Dedifferentiated amniotic fluid mesenchymal stem cell (primary cell): ENCODE results near the gene PCARE.

ENCODE experiments used
- DNase-seq: peaks from one replicate; pipeline ENCODE4 v3.0.0-alpha.2; 2016; ENCODE audit errors: extremely low spot score

Gene PCARE

DNA sequence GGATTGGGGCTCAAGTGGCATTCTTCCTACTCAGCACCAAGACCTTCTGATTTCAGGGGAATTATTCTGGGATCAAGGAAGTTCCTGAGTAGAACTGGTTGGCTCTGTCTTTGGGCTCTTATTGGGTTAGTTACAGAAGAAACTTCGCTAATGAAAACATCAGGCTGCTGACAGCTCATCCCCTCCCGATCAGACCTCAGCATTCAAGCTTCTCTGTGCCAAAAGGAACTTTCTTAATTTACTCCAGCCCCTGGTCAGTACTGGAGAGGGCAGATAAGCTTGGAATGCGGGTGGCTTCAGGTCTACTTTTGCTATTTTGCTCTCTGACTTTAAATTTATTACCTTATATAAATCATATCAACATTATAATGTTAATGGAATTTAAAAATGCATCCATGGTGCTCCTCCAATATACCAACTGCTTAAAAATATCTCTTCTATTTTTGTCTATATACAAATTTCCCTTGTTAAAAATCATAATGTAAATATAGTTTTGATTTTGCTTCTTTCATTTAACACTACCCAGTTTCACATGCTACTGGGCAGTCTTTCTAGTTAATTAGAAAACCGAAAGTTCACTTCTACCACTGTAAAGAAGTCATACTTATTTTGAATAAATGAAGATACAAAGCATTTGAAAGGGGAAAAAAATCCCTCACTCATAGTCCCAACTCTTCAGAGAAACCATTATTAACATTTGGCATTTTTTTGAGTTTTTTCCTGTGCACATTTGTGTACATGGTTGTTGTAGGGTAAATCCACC is 34.4 kb downstream of the PCARE start:
- DNase-seq, result no peak

DNA sequence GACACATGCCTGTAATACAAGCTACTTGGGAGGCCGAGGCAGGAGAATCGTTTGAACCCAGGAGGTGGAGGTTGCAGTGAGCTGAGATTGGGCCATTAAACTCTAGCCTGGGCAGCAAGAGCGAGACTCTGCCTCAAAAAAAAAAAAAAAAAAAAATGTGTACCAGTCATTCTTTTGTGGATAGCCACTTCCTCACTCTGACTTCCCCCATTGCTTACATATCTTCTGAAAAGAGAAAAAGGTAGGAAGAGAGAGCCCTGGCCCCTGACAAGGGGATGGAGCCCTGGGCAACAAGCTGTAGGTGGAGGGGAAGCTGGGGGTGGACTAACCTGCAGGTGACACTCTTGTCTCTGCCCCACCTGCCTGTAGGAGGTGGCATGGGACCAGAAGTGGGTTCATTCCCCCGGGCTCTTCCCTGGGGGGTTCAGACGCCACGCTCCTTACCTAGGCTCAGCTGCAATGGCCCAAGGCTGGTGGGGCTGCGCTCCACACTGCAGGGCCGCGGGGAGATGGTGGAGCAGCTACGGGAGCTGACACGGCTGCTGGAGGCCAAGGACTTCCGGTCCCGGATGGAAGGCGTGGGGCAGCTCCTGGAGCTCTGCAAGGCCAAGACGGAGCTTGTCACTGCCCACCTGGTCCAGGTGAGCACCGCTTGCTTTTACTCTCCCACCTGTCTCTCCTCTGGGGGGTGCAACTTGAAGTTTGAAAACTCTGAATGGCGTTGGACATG is 39.1 kb downstream of the PCARE start:
- no peak for DNase-seq

DNA sequence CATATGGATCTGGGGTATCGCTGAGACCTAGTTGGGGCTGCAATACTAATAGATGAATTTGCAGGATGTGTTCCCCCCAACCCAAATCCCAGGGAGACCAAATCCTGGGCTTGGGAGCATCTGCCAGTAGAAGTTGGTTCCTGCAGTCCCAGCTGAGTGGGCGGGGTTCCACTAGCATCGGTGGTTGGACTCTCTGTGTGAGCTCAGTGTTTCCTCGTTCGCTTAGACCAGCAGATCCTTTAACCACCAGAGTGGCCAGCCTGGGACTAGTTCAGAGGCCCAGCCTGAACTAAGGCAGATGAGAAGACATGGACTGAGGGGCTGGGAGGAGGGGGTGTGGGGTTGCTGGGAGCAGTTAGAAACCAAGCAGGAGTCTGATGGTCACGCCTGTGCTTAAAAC is 40.7 kb downstream of the PCARE start:
- no peak for DNase-seq

DNA sequence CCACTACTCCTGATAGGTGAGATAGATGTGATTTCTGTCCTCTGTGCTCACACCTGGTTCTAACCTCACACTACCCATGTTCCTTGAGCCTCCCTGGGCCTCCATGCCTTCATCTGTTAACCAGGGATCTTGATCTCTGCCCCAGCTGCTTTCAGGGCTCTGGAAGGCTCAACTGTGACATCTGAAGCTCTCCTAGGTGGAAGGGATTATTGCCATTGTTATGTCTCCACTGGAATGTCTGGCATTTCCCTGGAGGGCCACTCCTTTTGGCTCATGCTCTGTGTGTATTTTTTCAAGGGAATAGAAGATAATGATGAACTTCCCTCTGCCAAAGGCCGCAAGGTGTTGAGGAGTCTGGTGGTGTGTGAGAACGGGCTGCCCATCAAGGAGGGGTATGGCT is 41.2 kb downstream of the PCARE start:
- no peak for DNase-seq

DNA sequence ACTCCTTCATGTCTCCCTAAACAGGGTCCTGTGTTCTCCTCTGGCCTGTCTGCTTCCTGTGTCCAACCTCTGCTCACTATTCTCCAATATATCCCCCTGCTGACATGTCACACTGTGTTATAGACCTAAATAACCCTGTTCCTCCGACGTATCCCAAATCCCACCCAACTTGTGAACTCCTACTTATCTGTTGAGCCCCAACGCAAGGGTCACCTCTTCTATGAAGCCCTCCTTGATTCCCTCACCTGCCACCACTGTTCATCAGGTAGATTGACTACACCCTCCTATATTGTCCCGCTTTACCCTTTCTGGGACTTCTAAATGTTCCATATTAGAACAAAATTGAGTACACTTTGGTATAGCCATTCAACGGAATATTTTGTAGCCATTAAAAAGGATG is 42.1 kb downstream of the PCARE start:
- no peak for DNase-seq

DNA sequence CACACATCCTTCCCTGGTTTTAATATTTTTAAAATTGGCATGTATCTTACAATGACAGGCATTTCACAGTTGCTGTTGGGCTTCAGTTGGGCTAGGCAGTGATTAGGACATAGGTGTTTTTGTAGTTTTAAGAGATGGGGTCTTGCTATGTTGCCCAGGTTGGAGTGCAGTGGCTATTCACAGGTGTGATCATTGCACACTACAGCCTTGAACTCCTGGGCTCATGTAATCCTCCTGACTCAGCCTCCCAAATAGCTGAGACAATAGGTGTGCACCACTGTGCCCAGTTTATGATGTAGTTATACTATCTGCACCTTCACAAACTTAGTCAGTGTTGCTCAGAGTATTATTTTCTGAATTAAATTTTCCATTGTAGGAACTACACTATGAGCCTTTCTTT is 43.3 kb downstream of the PCARE start:
- DNase-seq, result no peak

DNA sequence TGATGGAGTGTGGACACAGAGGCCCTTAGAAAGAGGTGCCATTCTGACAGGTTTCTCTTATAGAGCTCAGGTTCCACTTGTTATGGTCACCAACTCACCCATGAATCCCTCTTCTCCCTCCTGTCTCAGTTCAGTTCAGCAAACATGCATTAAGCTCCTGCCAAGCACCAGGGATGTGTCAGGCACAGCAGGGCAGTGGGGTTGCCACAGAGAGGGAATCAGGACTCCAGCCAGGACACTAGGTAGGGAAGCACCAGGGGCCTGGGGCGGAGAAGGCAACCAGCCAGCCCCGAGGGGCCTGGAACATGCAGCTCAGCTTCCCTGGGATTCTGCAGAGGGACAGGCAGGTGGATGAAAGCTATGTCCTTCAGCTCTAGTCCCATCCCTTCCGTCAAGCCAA is 48.6 kb downstream of the PCARE start:
- DNase-seq, result no peak

DNA sequence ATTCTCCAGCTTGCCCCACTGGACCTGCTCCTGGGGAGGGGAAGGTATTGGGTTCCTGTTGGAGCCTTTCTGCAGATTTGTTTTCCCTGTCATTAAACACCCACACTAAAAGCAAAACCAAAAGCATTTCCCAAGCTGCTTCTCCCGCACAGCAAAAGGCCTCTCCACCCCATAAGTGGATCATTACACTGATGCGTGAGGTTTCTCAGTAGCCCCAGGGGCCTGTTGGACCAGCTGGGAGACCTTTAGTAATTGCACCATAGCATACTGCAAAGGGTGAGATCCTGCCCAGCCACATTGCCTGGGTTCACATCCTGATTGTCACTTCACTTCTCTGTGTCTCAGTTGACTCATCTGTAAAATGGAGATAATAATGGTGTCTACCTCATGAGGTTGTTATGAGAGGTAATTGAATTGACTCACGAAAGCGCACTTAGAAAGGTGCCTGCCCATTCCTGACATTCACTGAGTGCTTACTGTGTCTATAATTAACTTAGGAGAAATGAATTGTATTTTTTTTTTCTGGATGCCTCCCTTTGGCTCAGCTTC is 49.4 kb downstream of the PCARE start:
- DNase-seq, result no peak

DNA sequence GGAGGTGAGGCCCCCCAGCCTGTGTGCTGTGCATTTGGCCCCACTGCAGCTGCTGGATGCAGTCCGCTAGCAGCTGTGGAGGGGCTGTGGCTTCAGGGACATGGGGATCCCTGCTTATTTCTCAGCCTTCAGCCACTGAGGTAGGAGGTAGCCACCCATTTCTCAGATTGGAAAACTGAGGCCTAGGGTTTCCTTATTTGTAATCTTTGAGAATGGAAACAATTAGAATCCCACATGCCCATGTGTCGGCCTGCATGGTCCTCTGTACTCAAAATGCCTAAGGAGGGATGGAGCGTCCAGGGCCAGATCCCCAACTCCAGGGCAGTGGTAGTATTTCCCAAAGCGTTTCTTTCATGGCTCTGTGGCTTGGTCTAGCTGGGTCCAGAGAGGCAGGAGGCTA is 51.1 kb downstream of the PCARE start:
- DNase-seq, result no peak

DNA sequence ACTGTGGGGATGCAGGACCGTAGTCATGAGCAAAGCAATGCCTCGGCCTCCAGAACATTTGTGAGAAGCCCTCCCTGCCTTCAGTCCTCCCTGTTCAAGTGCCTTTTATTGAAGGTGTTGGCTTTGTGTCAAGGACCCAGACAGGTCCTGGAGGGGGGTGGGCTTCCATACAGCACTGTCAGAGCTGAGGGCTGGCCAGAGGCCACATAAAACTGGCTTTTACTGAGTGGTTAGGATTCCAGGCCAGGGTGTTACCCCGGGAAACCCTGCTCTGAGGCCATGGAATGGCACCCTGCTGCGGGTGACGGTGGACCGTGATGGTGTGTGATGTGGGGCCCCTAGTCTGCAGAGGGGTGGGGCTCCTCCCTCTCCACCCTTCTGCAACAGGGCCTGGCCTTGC is 51.6 kb downstream of the PCARE start:
- DNase-seq, result no peak

DNA sequence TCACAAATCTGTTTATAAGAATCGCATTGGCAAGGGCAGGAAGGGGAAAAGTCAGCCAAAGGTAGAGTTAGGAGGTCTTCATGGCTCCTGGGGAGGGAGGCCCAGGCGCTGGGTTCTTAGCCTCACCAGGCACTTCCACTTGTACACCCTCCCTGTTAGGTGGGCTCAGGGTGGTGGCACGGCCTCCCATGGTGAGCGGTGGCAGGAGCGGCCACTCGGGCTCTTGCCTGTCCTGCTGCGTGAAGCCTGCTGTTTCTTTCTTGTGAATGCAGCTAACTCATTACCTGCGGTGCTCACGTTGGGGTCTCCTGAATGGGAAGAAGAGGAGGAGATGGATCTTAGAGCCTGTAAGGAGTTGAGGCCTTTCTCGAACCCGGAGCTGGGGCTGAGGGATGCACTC is 52.4 kb downstream of the PCARE start:
- no peak for DNase-seq

DNA sequence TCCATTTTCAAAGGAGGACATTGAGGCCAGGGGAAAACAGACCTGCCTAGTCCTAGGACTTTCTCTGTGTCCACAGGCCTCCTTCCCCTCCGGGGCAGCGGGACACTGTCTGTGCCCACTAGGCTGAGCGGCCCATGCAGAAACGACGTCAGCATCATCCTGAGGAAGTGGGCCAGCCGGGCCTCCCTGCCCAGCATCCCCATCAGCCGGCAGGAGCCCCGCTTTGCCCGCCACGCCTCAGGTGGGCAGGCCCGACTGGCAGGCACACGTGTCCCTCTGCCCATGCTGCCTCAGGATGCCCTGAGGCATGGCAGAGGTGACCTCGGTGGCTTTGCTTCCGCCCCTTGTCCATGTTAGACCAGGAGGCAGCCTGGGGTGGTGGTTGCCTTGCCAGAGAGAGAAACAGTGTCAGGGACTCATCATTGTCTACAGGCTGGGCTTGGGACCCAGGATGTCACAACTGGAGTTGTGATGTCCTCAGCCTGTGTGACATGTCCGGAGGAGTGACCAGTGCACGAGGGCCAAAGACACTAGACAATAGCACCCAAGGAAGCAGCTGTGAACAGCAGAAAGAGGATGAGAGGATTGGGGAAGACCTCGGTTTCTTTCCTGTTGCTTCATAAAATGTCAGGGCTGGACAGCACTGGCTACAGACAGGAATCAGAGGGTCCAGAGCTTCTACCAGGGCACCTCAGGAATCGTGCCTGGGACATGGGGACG is 56.4 kb downstream of the PCARE start:
- DNase-seq, result no peak

DNA sequence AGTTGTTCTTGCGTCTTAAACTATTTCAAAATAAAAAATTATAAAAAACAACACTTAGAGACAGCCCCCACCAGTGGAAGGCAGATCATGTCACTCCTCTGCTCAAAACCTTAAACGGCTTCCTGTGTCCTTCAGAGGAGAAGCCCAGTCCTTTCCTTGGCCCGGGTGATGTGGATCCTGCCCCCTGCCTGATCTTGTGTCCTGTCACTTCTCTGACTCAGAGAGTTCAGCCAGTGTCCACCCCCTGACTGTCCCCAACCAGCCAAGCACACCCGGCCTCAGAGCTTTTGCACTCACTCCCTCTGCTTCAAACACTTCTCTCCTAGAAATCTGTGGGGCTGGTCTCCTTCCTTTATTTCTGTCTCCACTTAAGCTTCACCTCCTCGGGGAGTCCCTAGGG is 57.8 kb downstream of the PCARE start:
- no peak for DNase-seq

DNA sequence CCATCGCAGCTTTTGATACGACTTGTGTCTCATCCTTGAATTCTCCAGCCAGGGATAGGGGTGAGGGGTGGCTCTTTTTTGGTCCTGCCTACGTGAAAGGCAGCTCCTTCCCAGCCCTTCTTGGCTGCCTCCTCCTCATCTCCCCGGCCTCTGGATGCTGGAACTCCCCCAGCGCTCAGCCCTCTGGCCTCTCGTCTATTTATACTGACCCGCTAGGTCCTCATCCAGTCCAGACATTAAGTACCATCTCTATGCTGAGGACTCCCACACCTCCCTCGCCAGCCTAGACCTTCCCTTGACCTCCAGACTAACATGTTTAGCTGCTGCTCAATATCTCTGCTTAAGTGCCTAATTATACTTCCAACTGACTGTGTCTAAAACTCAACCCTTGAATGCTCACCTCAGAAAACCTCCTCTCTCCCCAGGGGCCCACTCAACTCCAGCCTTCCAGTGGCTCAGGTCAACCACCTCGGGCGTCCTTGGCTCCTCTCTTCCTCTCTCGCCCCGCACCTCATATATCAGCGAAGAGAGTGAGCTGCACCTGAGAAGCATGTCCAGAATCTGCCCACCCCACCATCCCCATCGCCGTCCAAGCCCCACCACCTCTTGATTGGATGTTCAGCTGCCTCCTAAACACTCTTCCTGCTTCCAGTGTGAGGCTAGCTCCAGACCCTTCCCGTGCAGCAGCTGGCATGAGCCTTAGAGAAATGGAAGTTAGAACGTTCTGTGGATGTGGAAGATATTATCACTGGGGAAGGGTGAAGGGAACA is 58.4 kb downstream of the PCARE start:
- DNase-seq, result no peak

DNA sequence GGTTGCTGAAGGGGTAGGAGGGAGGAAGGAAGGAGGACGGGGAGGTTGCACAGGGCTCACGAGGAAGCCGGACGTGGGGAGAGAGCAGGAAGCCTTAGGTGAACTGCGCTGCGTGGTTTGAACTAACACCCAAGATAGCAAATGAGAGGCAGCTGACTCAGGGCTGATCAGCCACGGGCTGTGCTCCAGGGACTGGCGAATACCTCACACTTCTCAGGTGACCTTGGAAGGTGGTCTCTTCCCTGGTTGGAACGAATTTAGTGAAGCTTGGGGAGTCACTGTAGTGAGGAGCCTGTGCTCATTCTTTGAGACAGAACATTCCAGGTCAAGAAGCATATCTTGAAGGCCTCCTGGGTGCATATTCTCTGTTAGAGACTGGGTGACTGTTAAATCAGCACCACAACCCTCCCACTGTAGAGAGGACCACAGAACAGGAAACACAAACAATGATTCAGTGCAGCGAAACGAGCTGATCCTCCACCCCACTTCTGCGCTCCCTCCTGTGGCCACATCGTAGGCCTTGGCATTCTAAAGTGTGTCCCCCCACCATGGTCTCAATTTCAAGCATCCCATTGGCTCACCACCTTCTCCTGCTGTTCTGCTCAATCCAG is 59.4 kb downstream of the PCARE start:
- DNase-seq, result no peak

DNA sequence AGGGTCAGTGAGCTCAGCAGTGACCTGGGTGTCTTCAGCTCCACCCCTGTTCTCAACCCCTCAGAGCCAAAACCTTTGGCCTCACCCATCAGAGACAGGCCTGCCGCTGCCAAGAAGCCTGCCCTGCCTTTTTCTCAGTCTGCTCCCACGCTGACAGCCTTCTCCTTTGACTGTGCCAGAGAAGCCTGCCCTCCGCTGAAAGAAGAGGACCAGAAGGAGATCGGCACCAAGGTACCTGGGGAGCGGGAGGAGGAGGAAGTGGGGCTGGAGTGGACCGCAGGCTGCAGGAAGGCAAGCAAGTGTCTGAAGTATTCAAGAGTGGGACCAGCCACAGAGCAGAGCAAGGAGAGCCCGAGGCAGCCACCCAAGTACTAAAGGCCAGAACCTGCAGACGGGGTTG is 60.0 kb downstream of the PCARE start:
- no peak for DNase-seq

DNA sequence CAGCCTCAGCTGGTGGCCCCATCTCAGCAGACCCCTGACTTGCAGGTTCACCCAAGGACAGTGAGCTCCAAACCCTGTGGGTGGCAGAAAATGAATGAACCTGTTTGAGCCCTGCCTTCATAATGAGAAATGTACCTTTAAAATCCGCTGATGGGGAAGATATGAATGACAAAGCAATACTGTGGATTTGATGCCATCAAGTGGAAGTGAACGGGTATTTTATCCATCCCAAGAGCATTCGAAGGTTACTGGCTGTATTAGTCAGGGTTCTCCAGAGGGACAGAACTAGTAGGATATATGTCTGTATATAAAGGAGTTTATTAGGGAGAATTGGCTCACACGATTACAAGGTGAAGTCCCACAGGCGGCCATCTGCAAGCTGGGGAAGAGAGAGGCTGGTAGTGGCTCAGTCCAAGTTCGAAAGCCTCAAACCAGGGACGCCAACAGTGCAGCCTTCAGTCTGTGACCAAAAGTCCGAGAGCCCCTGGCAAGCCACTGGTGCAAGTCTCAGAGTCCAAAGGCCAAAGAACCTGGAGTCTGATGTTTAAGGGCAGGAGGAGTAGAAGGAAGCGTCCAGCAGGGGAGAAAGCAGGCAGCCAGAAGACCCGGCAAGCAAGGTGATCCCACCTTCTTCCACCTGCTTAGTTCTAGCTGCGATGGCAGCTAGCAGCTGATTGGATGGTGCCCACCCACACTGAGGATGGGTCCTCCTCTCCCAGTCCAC is 61.1 kb downstream of the PCARE start:
- no peak for DNase-seq

DNA sequence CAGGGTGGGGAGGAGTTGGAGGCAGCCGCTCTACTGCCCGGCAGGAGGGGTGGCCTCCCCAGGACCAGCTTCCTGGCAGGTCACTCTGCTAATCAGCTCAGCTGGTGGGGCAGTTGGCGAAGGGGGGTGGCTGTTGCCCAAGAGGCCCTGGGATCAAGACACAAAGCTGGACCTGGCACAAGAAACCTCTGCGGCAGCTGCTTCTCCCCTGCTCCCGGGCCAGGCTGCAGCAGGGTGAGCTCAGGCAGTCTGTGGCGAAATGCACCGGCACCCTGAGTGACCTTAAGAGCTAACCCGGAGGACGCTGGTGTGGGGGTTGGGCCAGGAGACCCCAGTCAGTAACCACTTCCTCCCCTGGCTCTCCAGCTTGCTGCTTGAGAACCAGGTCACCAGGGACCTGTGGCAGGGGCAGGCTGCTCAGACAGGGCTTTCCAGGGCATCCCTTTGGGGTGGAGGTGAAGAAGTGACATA is 62.1 kb downstream of the PCARE start:
- no peak for DNase-seq
